A549 (cell line): ENCODE results near the gene FLT3LG. TPM values are rescaled to one million over a fixed set of nuclear protein-coding genes. Genes with fewer than 3 reads are reported as not detected.

Experiments
- ATAC-seq, 2 experiments: fragments of 200-7000 bp in 1 of 2; fragments of >200 bp in 1 of 2; cut with Nextera tagmentation in 1 of 2; cut with Tn5 transposase in 1 of 2; 3 replicates each; pipeline versions ENCODE4 v1.8.0 to v1.9.1; 2018 to 2020; ENCODE audit warnings: mild to moderate bottlenecking in 1 of 2, moderate library complexity in 1 of 2
- CTCF ChIA-PET: fragments of 300-600 bp; sonication (Branson Sonifier 250); formaldehyde crosslinking; extraction: SDS; loops from one replicate; lab custom pipeline; 2021; ENCODE audit warnings: antibody characterized with exemption, inconsistent platforms; lab: Yijun Ruan, JAX
- POLR2A ChIA-PET: fragments of 350-600 bp; formaldehyde crosslinking; extraction: SDS; loops from one replicate; lab custom pipeline; 2021; ENCODE audit warnings: antibody characterized with exemption, inconsistent platforms; lab: Yijun Ruan, JAX
- DNase-seq, 2 experiments: peaks; one replicate each; pipeline versions ENCODE4 v3.0.0 to v3.0.0-alpha.2; 2011 to 2016; ENCODE audit warnings: low read depth in 1 of 2, low spot score in 1 of 2
- FAIRE-seq: peaks from 2 replicates; lab custom pipeline; 2011; peaks lifted over from hg19 to GRCh38; lab: Jason Lieb, UNC
- H3K27ac ChIP-seq, 2 experiments: fragments of >200 bp; sonication (Bioruptor Twin); formaldehyde crosslinking; 3 replicates each; pipeline ENCODE4 v1.5.1; 2016 to 2017
- H3K4me1 ChIP-seq: fragments of >200 bp; sonication (Bioruptor Twin); formaldehyde crosslinking; 3 replicates; pipeline ENCODE4 v1.6.1; 2016
- H3K4me2 ChIP-seq: fragments of >200 bp; sonication (Bioruptor Twin); formaldehyde crosslinking; 3 replicates; pipeline ENCODE4 v1.6.1; 2016
- H3K4me3 ChIP-seq: fragments of >200 bp; sonication (Bioruptor Twin); formaldehyde crosslinking; 3 replicates; pipeline ENCODE4 v1.5.1; 2016
- H3K9me3 ChIP-seq: fragments of >200 bp; sonication (Bioruptor Twin); formaldehyde crosslinking; 3 replicates; pipeline ENCODE4 v1.6.1; 2016
- BCL3 ChIP-seq: fragments of >200 bp; sonication (Bioruptor Twin); formaldehyde crosslinking; IDR thresholded peaks from 3 replicates; pipeline ENCODE4 v1.6.1; 2016
- CEBPB ChIP-seq, 2 experiments: fragments of >200 bp in 1 of 2; sonication (Bioruptor Twin) in 1 of 2; formaldehyde crosslinking in 1 of 2; IDR thresholded peaks; 2 replicates each; pipeline ENCODE4 v1.6.1; 2012 to 2016
- CHD2 ChIP-seq: fragments of 150-350 bp; IDR thresholded peaks from 2 replicates; pipeline ENCODE4 v1.6.1; 2014; ENCODE audit warnings: low read length; ENCODE audit not compliant: partially characterized antibody
- EHF ChIP-seq: fragments of 250-450 bp; sonication (Bioruptor Pico); IDR thresholded peaks from 2 replicates; pipeline ENCODE4 v1.5.0; 2020; ENCODE audit warnings: mild to moderate bottlenecking
- EHMT2 ChIP-seq: fragments of 200-600 bp; sonication (generic); IDR thresholded peaks from 2 replicates; pipeline ENCODE4 v1.6.1; 2016; ENCODE audit warnings: antibody characterized with exemption, low read depth, mild to moderate bottlenecking, moderate library complexity
- HES2 ChIP-seq: fragments of >200 bp; sonication (Bioruptor Twin); formaldehyde crosslinking; IDR thresholded peaks from 2 replicates; pipeline ENCODE4 v1.6.1; 2016
- HOXB5 ChIP-seq: fragments of 250-450 bp; sonication (Bioruptor Pico); IDR thresholded peaks from 2 replicates; pipeline ENCODE4 v1.5.0; 2020; ENCODE audit warnings: mild to moderate bottlenecking, moderate library complexity
- KDM1A ChIP-seq: fragments of 200-600 bp; sonication (generic); IDR thresholded peaks from 2 replicates; pipeline ENCODE4 v1.6.1; 2016; ENCODE audit warnings: low read depth, mild to moderate bottlenecking
- MAFK ChIP-seq: fragments of 450-650 bp; IDR thresholded peaks from 2 replicates; pipeline ENCODE4 v1.6.1; 2014; ENCODE audit not compliant: partially characterized antibody
- MAX ChIP-seq: IDR thresholded peaks from 2 replicates; pipeline ENCODE4 v1.6.1; 2012
- MAZ ChIP-seq: fragments of 150-350 bp; IDR thresholded peaks from 2 replicates; pipeline ENCODE4 v1.6.1; 2014; ENCODE audit warnings: antibody characterized with exemption, low read depth, low read length, borderline replicate concordance
- NPAS2 ChIP-seq: fragments of 250-450 bp; sonication (Bioruptor Pico); IDR thresholded peaks from 2 replicates; pipeline ENCODE4 v1.8.0; 2022; ENCODE audit warnings: mild to moderate bottlenecking, moderate library complexity, borderline replicate concordance
- PHF8 ChIP-seq: fragments of 200-600 bp; sonication (generic); IDR thresholded peaks from 2 replicates; pipeline ENCODE4 v1.6.1; 2016; ENCODE audit warnings: low read depth, mild to moderate bottlenecking, antibody characterized with exemption, moderate library complexity, borderline replicate concordance
- RARB ChIP-seq: fragments of 250-450 bp; sonication (Bioruptor Pico); IDR thresholded peaks from 2 replicates; pipeline ENCODE4 v1.8.0; 2021; ENCODE audit warnings: mild to moderate bottlenecking, moderate library complexity
- RFX5 ChIP-seq: fragments of 450-650 bp; IDR thresholded peaks from 2 replicates; pipeline ENCODE4 v1.7.1; 2014; ENCODE audit warnings: antibody characterized with exemption, mild to moderate bottlenecking, moderate library complexity
- SREBF2 ChIP-seq: fragments of 450-650 bp; IDR thresholded peaks from 2 replicates; pipeline ENCODE4 v1.6.1; 2014; ENCODE audit warnings: mild to moderate bottlenecking, moderate library complexity
- USF2 ChIP-seq: fragments of 450-650 bp; IDR thresholded peaks from 2 replicates; pipeline ENCODE4 v1.6.1; 2014; ENCODE audit warnings: antibody characterized with exemption
- ZC3H11A ChIP-seq: fragments of 450-650 bp; IDR thresholded peaks from 2 replicates; pipeline ENCODE4 v1.6.1; 2014; ENCODE audit warnings: antibody characterized with exemption, mild to moderate bottlenecking
- WGBS: methylation state at CpG from one replicate; pipeline ENCODE4 v1.1.6; 2017; ENCODE audit errors: missing lambda C conversion rate; 5-methylcytosine and 5-hydroxymethylcytosine counted together
- polyA plus RNA-seq, 4 experiments: library from polyadenylated mRNA; depleted of rRNA in 3 of 4; stranded (reverse); fragments of >200 nt; fragmentation: RNase III in 1 of 4; extraction: RNeasy Plus Mini Kit Qiagen cat#74134 plus additional on column Dnase treatment in 1 of 4; gene quantifications; 2 replicates in 3 of 4; 3 replicates in 1 of 4; pipeline ENCODE4 v1.2.3, GENCODE V29; 2011 to 2017
- TF ChIP-seq, protein P1 (sequence below): fragments of 250-450 bp; sonication (Bioruptor Pico); IDR thresholded peaks from 2 replicates; pipeline ENCODE4 v1.5.0; 2021; ENCODE audit warnings: mild to moderate bottlenecking, moderate library complexity, borderline replicate concordance
- TF ChIP-seq, protein P2 (sequence below): fragments of >200 bp; sonication (Bioruptor Twin); formaldehyde crosslinking; IDR thresholded peaks from 3 replicates; pipeline ENCODE4 v1.5.1; 2016

FLT3LG gene
- polyA plus RNA-seq, 2 of the 4 experiments (the other 2 are of a cell fraction): 0.58 to 0.99 TPM

DNA sequence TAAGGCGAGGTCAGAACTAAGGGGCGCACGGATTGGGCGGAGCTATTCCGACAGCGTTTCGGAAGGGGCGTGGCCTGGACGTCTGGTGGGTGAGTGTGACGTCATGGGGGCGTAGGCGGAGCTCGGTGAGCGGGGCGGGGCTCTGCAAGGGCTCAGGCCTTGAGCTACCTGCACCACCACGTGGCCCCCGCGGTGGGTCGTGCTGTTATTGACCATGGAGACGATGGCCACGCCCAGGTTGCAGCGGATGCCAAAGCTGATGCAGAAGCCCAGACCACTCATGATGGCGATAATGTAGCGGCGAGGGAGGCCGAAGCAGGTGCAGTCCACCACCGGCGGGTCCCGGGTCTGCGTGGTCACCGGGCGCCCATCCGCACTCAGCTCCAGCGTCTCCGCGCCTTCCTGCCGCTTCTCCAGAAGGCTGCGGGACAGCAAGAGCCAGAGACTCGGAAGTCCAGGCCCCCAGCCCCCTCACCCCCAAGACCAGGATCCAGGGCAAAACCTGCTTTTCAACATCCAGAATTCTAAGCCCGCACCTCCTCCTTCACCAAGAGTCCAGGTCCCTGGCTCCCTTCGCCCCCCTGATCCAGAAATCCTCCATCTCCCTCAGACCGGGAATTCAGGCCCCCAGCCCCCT is 37.5 kb upstream of the FLT3LG start:
- peak; percentile 14 to 15; a peak in 3 of 6 replicates for ATAC-seq
- Histone ChIP-seq H3K4me2 (0 out of 3 replicates have a peak overlapping the region, but pooled peaks have one; percentile 9), H3K9me3 (no peaks in the 10 kb centered on the region; the same call in 2 of the 3 replicates), H3K4me3 (no peak overlapping the region), H3K4me1 (peaks cover 8% of the 10 kb centered on the region), H3K27ac (no peak overlapping the region)
- WGBS: 44% methylated on average over 42 of the region's 42 CpGs
- CTCF ChIA-PET: interaction anchor here (1.0 to 4.2 kb wide), 11 partner anchors 9 to 211 kb away, joined by 3 to 30 read pairs (median 4); partner anchors contain the start of gene GFY
- TF ChIP-seq CEBPB (IDR thresholded peaks at IDR 0.05) (no peak), PHF8 (no peak), MAX (peak; percentile 48; the same call in 1 of the 2 replicates), HES2 (no peak)
- peak in 1 of 2 experiments; percentile 64 for DNase-seq
- POLR2A ChIA-PET: interaction anchor here (1.1 to 1.7 kb wide), 2 partner anchors 15 to 17 kb away, joined by 3 to 6 read pairs; partner anchors contain the start of genes ALDH16A1 and PIH1D1
- FAIRE-seq: no peak

GRCh38 chr19:49437231-49437630 is 36.8 kb upstream of the FLT3LG start:
- ChIA-PET CTCF (interaction anchor here (1.2 to 2.4 kb wide), 3 partner anchors 12 to 46 kb away, joined by 3 to 23 read pairs (median 5); partner anchors contain the start of gene GFY), POLR2A (interaction anchor here (1.7 kb wide), 1 partner anchor 15 kb away, joined by 6 read pairs; the partner anchor contains the start of gene PIH1D1)
- Histone ChIP-seq H3K9me3 (no peaks in the 10 kb centered on the region; the same call in 2 of the 3 replicates), H3K27ac (no peak overlapping the region), H3K4me1 (peaks cover 16% of the 10 kb centered on the region), H3K4me3 (no peak overlapping the region), H3K4me2 (no peak overlapping the region)
- no peak for FAIRE-seq
- ATAC-seq: no peak
- DNase-seq: no peak
- TF ChIP-seq CHD2 (no peak), BCL3 (no peak), NPAS2 (no peak), RFX5 (no peak)
- 15% methylated on average over 6 of the region's 8 CpGs for WGBS

GRCh38 chr19:49438261-49438660 is 35.8 kb upstream of the FLT3LG start:
- CTCF ChIA-PET: interaction anchor here (19.0 kb wide), 1 partner anchor 46 kb away, joined by 244 read pairs; the partner anchor contains the start of gene KASH5
- no peak for FAIRE-seq

More at GRCh38 chr19:49438261-49438660, 35.8 kb upstream of the FLT3LG start:
- Histone ChIP-seq H3K9me3 (no peaks in the 10 kb centered on the region), H3K27ac (no peak overlapping the region), H3K4me2 (no peak overlapping the region)
- no peak for DNase-seq
- no peak for TF ChIP-seq EHF
- TF ChIP-seq, protein P1, sequence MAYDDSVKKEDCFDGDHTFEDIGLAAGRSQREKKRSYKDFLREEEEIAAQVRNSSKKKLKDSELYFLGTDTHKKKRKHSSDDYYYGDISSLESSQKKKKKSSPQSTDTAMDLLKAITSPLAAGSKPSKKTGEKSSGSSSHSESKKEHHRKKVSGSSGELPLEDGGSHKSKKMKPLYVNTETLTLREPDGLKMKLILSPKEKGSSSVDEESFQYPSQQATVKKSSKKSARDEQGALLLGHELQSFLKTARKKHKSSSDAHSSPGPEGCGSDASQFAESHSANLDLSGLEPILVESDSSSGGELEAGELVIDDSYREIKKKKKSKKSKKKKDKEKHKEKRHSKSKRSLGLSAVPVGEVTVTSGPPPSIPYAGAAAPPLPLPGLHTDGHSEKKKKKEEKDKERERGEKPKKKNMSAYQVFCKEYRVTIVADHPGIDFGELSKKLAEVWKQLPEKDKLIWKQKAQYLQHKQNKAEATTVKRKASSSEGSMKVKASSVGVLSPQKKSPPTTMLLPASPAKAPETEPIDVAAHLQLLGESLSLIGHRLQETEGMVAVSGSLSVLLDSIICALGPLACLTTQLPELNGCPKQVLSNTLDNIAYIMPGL (CRISPR knock-in tag): no peak
- TF ChIP-seq MAZ: no peak
- TF ChIP-seq HOXB5 (CRISPR knock-in tag): no peak
- TF ChIP-seq EHMT2: no peak
- no peak for TF ChIP-seq SREBF2
- TF ChIP-seq MAFK: no peak
- no peak for TF ChIP-seq ZC3H11A
- no peak for TF ChIP-seq USF2
- TF ChIP-seq RARB (CRISPR knock-in tag): no peak
- no peak for TF ChIP-seq KDM1A
- TF ChIP-seq, protein P2, sequence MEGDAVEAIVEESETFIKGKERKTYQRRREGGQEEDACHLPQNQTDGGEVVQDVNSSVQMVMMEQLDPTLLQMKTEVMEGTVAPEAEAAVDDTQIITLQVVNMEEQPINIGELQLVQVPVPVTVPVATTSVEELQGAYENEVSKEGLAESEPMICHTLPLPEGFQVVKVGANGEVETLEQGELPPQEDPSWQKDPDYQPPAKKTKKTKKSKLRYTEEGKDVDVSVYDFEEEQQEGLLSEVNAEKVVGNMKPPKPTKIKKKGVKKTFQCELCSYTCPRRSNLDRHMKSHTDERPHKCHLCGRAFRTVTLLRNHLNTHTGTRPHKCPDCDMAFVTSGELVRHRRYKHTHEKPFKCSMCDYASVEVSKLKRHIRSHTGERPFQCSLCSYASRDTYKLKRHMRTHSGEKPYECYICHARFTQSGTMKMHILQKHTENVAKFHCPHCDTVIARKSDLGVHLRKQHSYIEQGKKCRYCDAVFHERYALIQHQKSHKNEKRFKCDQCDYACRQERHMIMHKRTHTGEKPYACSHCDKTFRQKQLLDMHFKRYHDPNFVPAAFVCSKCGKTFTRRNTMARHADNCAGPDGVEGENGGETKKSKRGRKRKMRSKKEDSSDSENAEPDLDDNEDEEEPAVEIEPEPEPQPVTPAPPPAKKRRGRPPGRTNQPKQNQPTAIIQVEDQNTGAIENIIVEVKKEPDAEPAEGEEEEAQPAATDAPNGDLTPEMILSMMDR: no peak
- TF ChIP-seq, all 56 proteins: peak for 0
- ATAC-seq: no peak
- POLR2A ChIA-PET: no interaction called here
- H3K4me1 ChIP-seq: peaks cover 19% of the 10 kb centered on the region
- WGBS: 3% methylated on average over 6 of the region's 6 CpGs
- H3K4me3 ChIP-seq: no peak overlapping the region
